LNCAP (cell line): ENCODE results near the gene GARIN3.

Experiments
- TF ChIP-seq, protein P1 (sequence below): fragments of 450-650 bp; IDR thresholded peaks from 2 replicates; pipeline ENCODE4 v1.5.1; 2017; ENCODE audit warnings: mild to moderate bottlenecking

Gene GARIN3

DNA sequence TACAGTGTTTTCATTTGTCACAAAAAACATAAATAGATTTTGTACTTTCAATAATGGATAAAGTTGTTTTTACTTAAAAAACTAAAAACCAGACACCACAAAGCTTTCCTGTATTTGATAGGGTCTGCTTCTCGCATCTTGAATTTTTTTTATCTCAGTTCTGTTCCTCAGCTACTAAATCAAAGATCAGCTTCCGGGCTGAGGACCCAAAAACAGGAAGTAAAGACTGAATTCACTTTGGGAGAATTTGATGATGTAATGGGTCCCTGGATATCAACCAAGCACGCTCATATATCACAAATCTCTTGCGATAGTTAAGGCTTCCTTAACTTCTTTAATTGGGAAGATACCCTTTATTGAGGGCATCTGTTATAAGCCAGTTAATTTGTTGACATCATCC lies 38.7 kb upstream of the GARIN3 start:
- TF ChIP-seq, protein P1, sequence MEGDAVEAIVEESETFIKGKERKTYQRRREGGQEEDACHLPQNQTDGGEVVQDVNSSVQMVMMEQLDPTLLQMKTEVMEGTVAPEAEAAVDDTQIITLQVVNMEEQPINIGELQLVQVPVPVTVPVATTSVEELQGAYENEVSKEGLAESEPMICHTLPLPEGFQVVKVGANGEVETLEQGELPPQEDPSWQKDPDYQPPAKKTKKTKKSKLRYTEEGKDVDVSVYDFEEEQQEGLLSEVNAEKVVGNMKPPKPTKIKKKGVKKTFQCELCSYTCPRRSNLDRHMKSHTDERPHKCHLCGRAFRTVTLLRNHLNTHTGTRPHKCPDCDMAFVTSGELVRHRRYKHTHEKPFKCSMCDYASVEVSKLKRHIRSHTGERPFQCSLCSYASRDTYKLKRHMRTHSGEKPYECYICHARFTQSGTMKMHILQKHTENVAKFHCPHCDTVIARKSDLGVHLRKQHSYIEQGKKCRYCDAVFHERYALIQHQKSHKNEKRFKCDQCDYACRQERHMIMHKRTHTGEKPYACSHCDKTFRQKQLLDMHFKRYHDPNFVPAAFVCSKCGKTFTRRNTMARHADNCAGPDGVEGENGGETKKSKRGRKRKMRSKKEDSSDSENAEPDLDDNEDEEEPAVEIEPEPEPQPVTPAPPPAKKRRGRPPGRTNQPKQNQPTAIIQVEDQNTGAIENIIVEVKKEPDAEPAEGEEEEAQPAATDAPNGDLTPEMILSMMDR = no peak

DNA sequence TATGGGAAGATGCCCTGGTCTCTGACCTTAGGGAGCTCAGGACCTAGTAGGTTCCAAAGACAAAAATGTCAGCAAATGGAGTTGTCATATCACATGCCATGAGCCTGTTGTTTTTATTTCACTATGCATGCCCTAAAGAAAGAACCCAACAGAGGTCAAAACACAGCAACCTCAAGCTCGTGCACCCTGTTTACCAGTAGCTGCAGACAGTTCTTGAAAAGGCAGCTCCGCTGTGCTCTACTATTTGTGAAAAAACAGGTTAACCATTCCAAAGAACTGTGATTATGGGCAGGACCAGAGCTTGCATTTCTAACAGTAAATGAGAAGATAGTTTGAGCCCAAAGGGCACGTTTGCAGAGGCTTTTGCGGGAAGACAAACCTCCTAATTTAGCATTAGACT lies 37.4 kb upstream of the GARIN3 start:
- TF ChIP-seq, protein P1 = no peak

DNA sequence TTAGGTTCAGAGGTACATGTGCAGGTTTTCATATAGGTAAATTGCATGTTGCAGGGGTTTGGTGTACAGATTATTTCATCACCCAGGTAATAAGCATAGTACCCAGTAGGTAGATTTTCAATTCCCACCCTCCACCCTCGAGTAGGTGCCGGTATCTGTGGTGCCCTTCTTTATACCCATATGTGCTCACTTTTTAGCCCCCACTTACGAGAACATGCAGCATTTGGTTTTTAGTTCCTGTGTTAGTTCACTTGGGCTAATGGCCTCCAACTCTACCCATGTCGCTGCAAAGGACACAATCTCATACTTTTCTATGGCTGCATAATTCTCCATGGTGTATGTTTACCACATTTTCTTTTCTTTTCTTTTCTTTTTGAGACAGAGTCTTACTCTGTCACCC lies 35.8 kb upstream of the GARIN3 start:
- TF ChIP-seq, protein P1 = no peak

DNA sequence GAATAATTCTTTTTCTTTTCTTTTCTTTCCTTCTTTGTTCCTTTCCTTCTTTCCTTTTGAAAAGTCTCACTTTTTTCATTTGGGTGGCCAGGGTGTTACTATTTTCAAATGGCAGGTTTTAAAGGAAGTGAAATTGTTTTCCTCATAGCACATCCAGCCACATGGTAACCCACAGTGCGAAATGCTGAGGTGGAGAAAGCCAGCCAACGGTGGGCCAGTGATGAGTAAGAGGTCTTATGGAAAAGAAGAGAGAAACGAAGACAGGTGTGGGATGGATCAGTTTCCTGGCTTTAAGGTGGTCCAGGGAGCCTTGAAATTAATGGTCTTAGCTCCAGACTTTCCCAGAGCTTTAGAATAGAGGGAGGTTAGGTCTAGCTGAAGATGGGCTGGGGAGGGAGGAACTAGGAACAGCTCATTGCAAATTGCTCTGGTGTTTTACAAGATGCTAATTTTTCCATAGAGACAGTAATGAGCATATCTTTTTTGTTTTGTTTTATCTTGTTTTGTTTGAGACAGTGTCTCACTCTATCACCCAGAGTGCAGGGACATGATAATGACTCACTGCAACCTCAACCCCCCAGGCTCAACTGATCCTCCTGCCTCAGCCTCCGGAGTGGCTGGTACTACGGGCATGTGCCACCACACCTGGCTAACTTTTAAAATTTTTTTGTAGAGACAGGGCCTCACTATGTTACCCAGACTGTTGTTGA lies 32.4 kb upstream of the GARIN3 start:
- TF ChIP-seq, protein P1 = no peak

DNA sequence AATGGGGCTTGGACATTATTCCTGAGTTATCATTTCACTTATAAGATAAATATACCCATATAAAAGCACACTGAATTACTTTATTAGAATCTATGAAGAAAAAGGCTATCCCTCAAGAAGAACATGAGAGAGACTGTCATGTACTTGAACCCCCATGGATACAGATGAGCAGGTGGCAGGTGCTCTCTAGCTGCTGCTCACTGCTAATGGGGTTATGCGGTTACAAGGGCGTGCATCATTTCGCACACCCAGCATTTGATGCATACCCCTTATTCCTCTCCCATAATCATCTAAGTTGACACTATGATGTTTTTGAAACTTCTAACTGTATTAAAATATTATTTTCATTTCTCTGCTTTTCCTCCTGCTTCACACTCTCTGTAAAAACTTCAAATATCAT lies 31.0 kb upstream of the GARIN3 start:
- TF ChIP-seq, protein P1 = no peak

DNA sequence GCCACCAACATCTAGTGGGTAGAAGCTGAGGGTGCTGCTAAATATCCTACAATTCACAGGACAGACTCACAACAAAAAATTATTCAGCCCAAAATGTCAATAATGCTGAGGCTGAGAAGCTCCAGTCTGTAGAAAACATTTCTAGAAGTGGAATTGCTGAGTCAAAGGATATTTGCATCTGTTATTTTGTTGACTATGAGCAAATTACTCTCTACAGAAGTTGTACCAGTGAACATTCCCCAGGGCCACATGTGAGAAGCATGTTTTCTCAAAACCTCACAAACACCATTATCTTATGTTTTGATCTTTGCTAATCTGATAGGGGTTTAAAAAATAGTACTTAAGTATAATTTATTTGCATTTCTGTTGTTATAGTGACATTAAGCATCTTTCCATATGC lies 30.0 kb upstream of the GARIN3 start:
- TF ChIP-seq, protein P1 = no peak

DNA sequence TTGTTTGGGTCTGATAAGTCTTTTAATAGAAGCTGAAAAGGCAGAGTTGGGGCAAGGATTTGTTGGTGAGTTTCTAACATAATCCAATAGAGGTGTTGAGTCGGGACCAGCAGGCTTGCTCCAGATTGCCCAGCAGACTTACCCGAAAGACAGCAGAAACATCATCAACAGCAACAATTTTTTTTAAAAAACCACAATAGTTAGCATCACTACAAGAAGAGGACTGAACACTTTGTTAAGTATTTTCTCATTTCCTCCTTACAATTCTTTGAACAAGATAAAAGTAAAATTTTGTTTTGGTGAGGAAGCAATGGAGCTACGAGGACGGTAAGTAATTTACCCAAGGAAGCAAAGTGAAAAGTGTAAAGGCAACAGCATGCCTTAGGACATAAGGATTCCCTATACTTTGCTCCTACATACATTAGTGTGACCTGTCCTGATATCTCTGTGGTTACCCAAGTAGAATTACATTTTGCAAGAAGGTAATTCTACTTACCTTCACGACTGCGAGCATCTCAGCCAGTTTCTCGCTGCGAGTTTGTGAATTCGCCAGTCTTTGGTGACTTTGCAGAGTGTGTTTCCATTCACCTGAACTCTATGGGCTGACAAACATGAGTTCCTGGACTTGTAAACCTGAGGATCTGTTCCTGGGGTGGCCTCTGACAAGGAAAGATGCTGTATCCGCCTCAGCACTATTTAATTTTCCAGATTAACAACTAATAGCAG lies 27.8 kb upstream of the GARIN3 start:
- TF ChIP-seq, protein P1 = no peak
